Mesothelial cell of epicardium (in vitro differentiated cells): Measurements from ENCODE around the gene STAM2. TPM values are rescaled to one million over a fixed set of nuclear protein-coding genes. Genes with fewer than 3 reads are reported as not detected.
"Not testable (repeated sequence)": the region's sequence is repeated elsewhere in the genome, so short reads cannot be mapped to it uniquely, and the experiment has no call there.

Experiments used
- DNase-seq, 2 experiments: peaks; one replicate each; pipeline ENCODE4 v3.0.0; 2021; ENCODE audit warnings: low spot score in 2 of 2; ENCODE audit not compliant: unreplicated experiment in 2 of 2
- H3K27ac Mint-ChIP-seq: 2 replicates; pipeline ENCODE4 v1.8.0; 2021; ENCODE audit warnings: mixed read lengths
- H3K27me3 Mint-ChIP-seq: 2 replicates; pipeline ENCODE4 v1.8.0; 2021; ENCODE audit warnings: low read depth, mixed read lengths
- H3K36me3 Mint-ChIP-seq: 2 replicates; pipeline ENCODE4 v1.8.0; 2021; ENCODE audit warnings: mixed read lengths
- H3K4me1 Mint-ChIP-seq: 2 replicates; pipeline ENCODE4 v1.8.0; 2021; ENCODE audit warnings: mixed read lengths
- H3K4me3 Mint-ChIP-seq: 2 replicates; pipeline ENCODE4 v1.8.0; 2021; ENCODE audit warnings: mild to moderate bottlenecking, moderate library complexity, mixed read lengths
- H3K9me3 Mint-ChIP-seq: 2 replicates; pipeline ENCODE4 v1.8.0; 2021; ENCODE audit warnings: mixed read lengths
- CTCF ChIP-seq: fragments of 200-600 bp; sonication (generic); IDR thresholded peaks from one replicate; pipeline ENCODE4 v1.5.0; 2021; ENCODE audit warnings: antibody characterized with exemption; ENCODE audit not compliant: unreplicated experiment
- total RNA-seq: library from RNA; stranded (reverse); gene quantifications from 3 replicates; pipeline ENCODE4 v1.2.1, GENCODE V29; 2021

Gene STAM2
- total RNA-seq, 1 donor from 2014 or later = 29.0 TPM

- TF ChIP-seq CTCF = no peak
- Mint-ChIP-seq H3K36me3 (no peaks in the 10 kb centered on the region), H3K4me1 (peaks cover 15% of the 10 kb centered on the region), H3K9me3 (peaks cover 19% of the 10 kb centered on the region), H3K4me3 (no peak overlapping the region), H3K27ac (no peak overlapping the region), H3K27me3 (no peaks in the 10 kb centered on the region)
- DNase-seq = no peak
Measured at GRCh38 chr2:152201466-152201830, 25.9 kb upstream of the STAM2 start.

DNA sequence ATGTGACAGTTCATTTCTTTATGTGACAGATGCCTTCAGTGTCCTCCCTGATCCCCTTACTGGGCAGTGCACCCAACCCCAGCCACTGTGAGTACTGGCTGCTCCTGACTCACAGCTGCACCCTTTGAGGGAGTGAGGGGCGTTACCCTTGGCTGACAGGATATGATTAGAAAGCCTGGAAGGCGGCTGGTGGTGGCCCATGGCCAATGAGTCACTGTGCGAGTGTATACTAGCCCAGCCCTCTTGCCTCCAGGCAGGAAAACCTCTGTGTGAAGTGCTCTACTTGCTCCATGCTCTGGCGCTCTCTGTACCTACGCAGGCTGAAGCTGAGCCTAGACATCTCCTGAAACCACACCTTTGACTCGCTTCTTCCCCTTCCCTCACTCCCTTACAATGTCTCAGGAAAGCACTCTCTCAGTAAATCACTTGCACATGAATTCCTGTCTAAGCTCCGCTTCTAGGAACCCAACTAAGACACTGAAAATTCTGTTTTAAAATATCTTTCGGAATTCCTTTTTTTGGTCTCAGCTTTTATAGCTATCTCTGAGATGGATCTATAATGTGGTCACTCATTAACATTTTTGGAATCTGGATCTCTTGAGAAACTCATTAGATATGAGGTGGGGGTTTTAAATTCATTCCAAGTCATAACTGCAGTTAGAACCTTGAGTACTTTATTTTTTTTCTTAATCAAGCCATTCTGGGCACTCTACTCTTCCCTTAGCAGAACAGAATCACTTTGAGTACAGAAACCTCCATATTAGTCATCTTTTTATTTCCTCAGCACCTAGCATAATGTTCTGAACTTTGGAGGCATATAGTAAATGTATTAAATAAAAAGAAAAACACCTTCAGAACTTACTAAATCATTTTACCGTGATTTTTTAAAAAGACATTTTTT lies 25.3 kb upstream of the STAM2 start:
- Mint-ChIP-seq H3K27me3 (no peaks in the 10 kb centered on the region), H3K36me3 (no peaks in the 10 kb centered on the region), H3K27ac (no peak overlapping the region), H3K4me1 (peaks cover 15% of the 10 kb centered on the region), H3K4me3 (no peak overlapping the region), H3K9me3 (peaks cover 25% of the 10 kb centered on the region)
- no peak for TF ChIP-seq CTCF
- no peak for DNase-seq

GRCh38 chr2:152200101-152200500 lies 24.5 kb upstream of the STAM2 start:
- no peak for TF ChIP-seq CTCF
- Mint-ChIP-seq H3K9me3 (peaks cover 31% of the 10 kb centered on the region), H3K4me3 (no peak overlapping the region), H3K27ac (no peak overlapping the region), H3K27me3 (no peaks in the 10 kb centered on the region), H3K36me3 (no peaks in the 10 kb centered on the region), H3K4me1 (peaks cover 15% of the 10 kb centered on the region)
- no peak for DNase-seq

- Mint-ChIP-seq H3K4me1 (peaks cover 15% of the 10 kb centered on the region), H3K9me3 (peaks cover 41% of the 10 kb centered on the region), H3K27ac (no peak overlapping the region), H3K27me3 (no peaks in the 10 kb centered on the region), H3K4me3 (no peak overlapping the region), H3K36me3 (no peaks in the 10 kb centered on the region)
- TF ChIP-seq CTCF = no peak
- DNase-seq = no peak
Measured at GRCh38 chr2:152198499-152198898, 22.9 kb upstream of the STAM2 start.

- not testable (repeated sequence) for DNase-seq, H3K4me3 Mint-ChIP-seq, H3K36me3 Mint-ChIP-seq, H3K27me3 Mint-ChIP-seq, H3K27ac Mint-ChIP-seq
- peaks cover 15% of the 10 kb centered on the region for H3K4me1 Mint-ChIP-seq
- H3K9me3 Mint-ChIP-seq = peaks cover 46% of the 10 kb centered on the region
Measured at GRCh38 chr2:152197508-152198284, 22.1 kb upstream of the STAM2 start.
